HepG2 (cell line): ENCODE results near the gene CACNB4. TPM values are rescaled to one million over a fixed set of nuclear protein-coding genes. Genes with fewer than 3 reads are reported as not detected.

Source experiments
- ATAC-seq: fragments of 200-7000 bp; cut with Tn5 transposase; 3 replicates; pipeline ENCODE4 v1.9.1; 2020; ENCODE audit warnings: mild to moderate bottlenecking, moderate library complexity
- BruUV-seq: library from RNA; stranded (reverse); fragments of 400-500 nt; replicated peaks from 2 replicates; lab custom pipeline; 2021; lab: Mats Ljungman, UMichigan
- CTCF ChIA-PET: fragments of 300-600 bp; formaldehyde crosslinking; extraction: SDS; loops from one replicate; lab custom pipeline; 2021; ENCODE audit warnings: low total read pairs, inconsistent platforms, low intra/inter-chr PET ratio; lab: Yijun Ruan, JAX
- POLR2A ChIA-PET: fragments of 350-600 bp; sonication (Branson Sonifier 250); formaldehyde crosslinking; loops from one replicate; lab custom pipeline; 2020; ENCODE audit warnings: antibody characterized with exemption, inconsistent platforms; lab: Yijun Ruan, JAX
- DNase-seq: peaks from one replicate; pipeline ENCODE4 v3.0.0-alpha.2; 2015; ENCODE audit warnings: low spot score
- FAIRE-seq: peaks from 3 replicates; lab custom pipeline; 2011; peaks lifted over from hg19 to GRCh38; lab: Jason Lieb, UNC
- H2AFZ ChIP-seq: one replicate; pipeline ENCODE4 v1.6.1; 2011; ENCODE audit warnings: low read length, inconsistent platforms
- H3K27ac ChIP-seq: fragments of 300-600 bp; 3 replicates; pipeline ENCODE4 v1.8.0; 2011; ENCODE audit warnings: mixed run types, mild to moderate bottlenecking, mixed read lengths, low read length, inconsistent platforms; ENCODE audit not compliant: insufficient read depth; ENCODE audit errors: extremely low read length
- H3K27me3 ChIP-seq, 2 experiments: fragments of 200-600 bp in 1 of 2; 2 replicates in 1 of 2; 3 replicates in 1 of 2; pipeline versions ENCODE4 v1.6.0 to v1.8.0; 2011; ENCODE audit warnings: low read length in 2 of 2, mild to moderate bottlenecking in 2 of 2, moderate library complexity in 2 of 2, inconsistent platforms in 1 of 2; ENCODE audit not compliant: insufficient read depth in 2 of 2, control insufficient read depth in 1 of 2
- H3K36me3 ChIP-seq, 2 experiments: fragments of 200-600 bp in 1 of 2; replicated peaks in 1 of 2; 2 replicates in 1 of 2; 3 replicates in 1 of 2; pipeline versions ENCODE4 v1.5.1 to v1.8.0; 2011; ENCODE audit warnings: low read length in 2 of 2, inconsistent platforms in 1 of 2; ENCODE audit not compliant: insufficient read depth in 2 of 2, control insufficient read depth in 1 of 2
- H3K4me1 ChIP-seq: 2 replicates; pipeline ENCODE4 v1.5.1; 2012; ENCODE audit warnings: low read length, inconsistent platforms; ENCODE audit not compliant: insufficient read depth
- H3K4me2 ChIP-seq: 2 replicates; pipeline ENCODE4 v1.6.0; 2011; ENCODE audit warnings: low read depth, low read length, inconsistent platforms
- H3K4me3 ChIP-seq, 3 experiments: fragments of 200-600 bp in 1 of 3; sonication (generic), shearing (Covaris generic) in 1 of 3; replicated peaks in 1 of 3; 2 replicates each; pipeline ENCODE4 v1.5.1; 2011 to 2016; ENCODE audit warnings: low read length in 3 of 3, inconsistent platforms in 2 of 3, low read depth in 2 of 3, mild to moderate bottlenecking in 2 of 3, control low read depth in 1 of 3, mixed read lengths in 1 of 3; ENCODE audit not compliant: insufficient read depth in 1 of 3
- H3K79me2 ChIP-seq: one replicate; pipeline ENCODE4 v1.6.1; 2011; ENCODE audit warnings: low read length, inconsistent platforms; ENCODE audit not compliant: insufficient read depth
- H3K9ac ChIP-seq: 2 replicates; pipeline ENCODE4 v1.6.0; 2011; ENCODE audit warnings: mild to moderate bottlenecking, low read depth, low read length, inconsistent platforms; ENCODE audit not compliant: insufficient read depth
- H3K9me3 ChIP-seq: 2 replicates; pipeline ENCODE4 v1.5.1; 2012; ENCODE audit warnings: mild to moderate bottlenecking, low read length
- H4K20me1 ChIP-seq: 2 replicates; pipeline ENCODE4 v1.6.0; 2011; ENCODE audit warnings: inconsistent platforms, mild to moderate bottlenecking, low read length, moderate library complexity; ENCODE audit not compliant: insufficient read depth
- ATF7 ChIP-seq, 2 experiments: fragments of 450-650 bp in 1 of 2; sonication (generic) in 1 of 2; formaldehyde crosslinking in 1 of 2; IDR thresholded peaks; 2 replicates each; pipeline versions ENCODE4 v1.4.0 to v1.6.1; 2016 to 2020; ENCODE audit warnings: antibody characterized with exemption in 1 of 2, mild to moderate bottlenecking in 1 of 2, missing genetic modification reagents in 1 of 2
- KDM1A ChIP-seq: IDR thresholded peaks from 2 replicates; pipeline ENCODE4 v1.6.1; 2016; ENCODE audit warnings: missing compliant biosample characterization
- KLF16 ChIP-seq, 2 experiments: sonication (generic) in 1 of 2; formaldehyde crosslinking in 1 of 2; IDR thresholded peaks; 2 replicates each; pipeline versions ENCODE4 v1.6.1 to v1.8.0; 2016 to 2023; ENCODE audit warnings: missing genetic modification reagents in 2 of 2, missing compliant biosample characterization in 1 of 2
- KMT2A ChIP-seq: sonication (generic); formaldehyde crosslinking; IDR thresholded peaks from 2 replicates; pipeline ENCODE4 v1.4.0; 2020; ENCODE audit warnings: missing genetic modification reagents
- MAFF ChIP-seq: IDR thresholded peaks from 2 replicates; pipeline ENCODE4 v1.6.1; 2011; ENCODE audit warnings: low read depth, low read length, improper control_type of control experiment
- MTF2 ChIP-seq: sonication (generic); formaldehyde crosslinking; IDR thresholded peaks from 2 replicates; pipeline ENCODE4 v1.5.0; 2020; ENCODE audit warnings: missing genetic modification reagents, borderline replicate concordance
- NR1H2 ChIP-seq: sonication (generic); formaldehyde crosslinking; IDR thresholded peaks from 2 replicates; pipeline ENCODE4 v1.8.1; 2022; ENCODE audit warnings: low read depth, missing genetic modification reagents, borderline replicate concordance
- PHF20 ChIP-seq: sonication (generic); formaldehyde crosslinking; IDR thresholded peaks from 2 replicates; pipeline ENCODE4 v1.5.0; 2020; ENCODE audit warnings: mild to moderate bottlenecking, missing genetic modification reagents
- ZNF274 ChIP-seq: sonication (generic); formaldehyde crosslinking; IDR thresholded peaks from 2 replicates; pipeline ENCODE4 v1.5.1; 2020; ENCODE audit warnings: mild to moderate bottlenecking, missing genetic modification reagents
- ZNF841 ChIP-seq: sonication (generic); formaldehyde crosslinking; IDR thresholded peaks from 2 replicates; pipeline ENCODE4 v1.8.1; 2023; ENCODE audit warnings: missing genetic modification reagents, borderline replicate concordance
- ZSCAN25 ChIP-seq: sonication (generic); formaldehyde crosslinking; IDR thresholded peaks from 2 replicates; pipeline ENCODE4 v1.8.0; 2022; ENCODE audit warnings: mild to moderate bottlenecking, missing genetic modification reagents
- WGBS: methylation state at CpG from one replicate; pipeline ENCODE4 v1.1.6; 2017; ENCODE audit warnings: low lambda C conversion rate; 5-methylcytosine and 5-hydroxymethylcytosine counted together
- in situ Hi-C: cut with HindIII; loops from 2 replicates; pipeline ENCODE4 v1.10.0; 2017; ENCODE audit warnings: low pct_unique_long_range_greater_than_20kb; ENCODE audit not compliant: extremely low pct_ligation_motif_present
- intact Hi-C: fragments of 100-400 bp; cut with micrococcal nuclease; formaldehyde crosslinking; loops from one replicate; pipeline ENCODE4 v1.10.0; 2022; ENCODE audit not compliant: unreplicated experiment
- polyA plus RNA-seq, 8 experiments: library from polyadenylated mRNA; depleted of rRNA in 3 of 8; stranded (reverse) in 7 of 8; unstranded in 1 of 8; fragments of >200 nt; fragmentation: Illumina TruSeq in 4 of 8; extraction: Trizol in 4 of 8; gene quantifications; 2 replicates each; pipeline versions ENCODE4 v1.2.1 to v1.2.3, GENCODE V29; 2011 to 2016; ENCODE audit warnings: low read depth in 4 of 8, missing spikeins in 1 of 8, mixed read lengths in 1 of 8; ENCODE audit not compliant: insufficient read depth in 1 of 8
- total RNA-seq, 5 experiments: library from RNA; depleted of rRNA; stranded (reverse); fragments of >200 nt; fragmentation: Illumina TruSeq; extraction: Trizol; gene quantifications; 2 replicates each; pipeline ENCODE4 v1.2.3, GENCODE V29; 2016; ENCODE audit warnings: low read depth in 1 of 5
- TF ChIP-seq, protein P1 (sequence below): sonication (generic); formaldehyde crosslinking; IDR thresholded peaks from 2 replicates; pipeline ENCODE4 v1.9.0; 2021; ENCODE audit warnings: mild to moderate bottlenecking, missing genetic modification reagents
- TF ChIP-seq, protein P2 (sequence below): sonication (generic); formaldehyde crosslinking; IDR thresholded peaks from 2 replicates; pipeline ENCODE4 v1.5.1; 2020; ENCODE audit warnings: mild to moderate bottlenecking, missing genetic modification reagents, borderline replicate concordance

Gene CACNB4
- total and polyA plus RNA-seq, 2 of the 13 experiments (the other 11 are each of a cell fraction or from before 2014, with no cell fraction given) = 5.1 to 14.3 TPM

DNA sequence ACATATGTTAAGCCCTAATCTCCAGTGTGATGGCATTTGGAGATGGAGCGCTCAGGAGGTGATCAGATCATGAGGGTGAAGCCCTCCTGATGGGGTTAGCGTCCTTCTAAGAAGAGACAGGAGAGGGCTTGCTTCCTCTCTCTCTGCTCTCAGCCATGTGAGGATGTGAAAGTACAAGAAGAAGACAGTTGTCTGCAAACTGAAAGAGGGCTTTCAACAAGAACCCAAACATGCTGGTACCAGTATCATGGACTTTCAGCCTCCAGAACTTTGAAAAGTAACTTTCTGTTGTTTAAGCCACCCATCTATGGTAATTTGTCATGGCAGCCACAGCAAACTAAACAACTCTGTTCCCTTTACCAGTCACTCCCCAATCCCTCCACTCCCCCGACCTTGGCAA is 47.4 kb downstream of the CACNB4 start:
- POLR2A ChIA-PET = no interaction called here
- Histone ChIP-seq H2AFZ (no peak overlapping the region), H3K9me3 (no peaks in the 10 kb centered on the region), H3K4me1 (no peaks in the 10 kb centered on the region), H3K4me2 (no peak overlapping the region), H3K4me3 (no peak overlapping the region), H3K27ac (no peak overlapping the region), H4K20me1 (no peaks in the 10 kb centered on the region), H3K27me3 (peaks cover 0 to 21% of the 10 kb centered on the region in 2 experiments; a peak in 2 of 5 replicates), H3K9ac (no peak overlapping the region), H3K79me2 (no peaks in the 10 kb centered on the region), H3K36me3 (no peaks in the 10 kb centered on the region)
- BruUV-seq = no TSS peak
- in situ Hi-C loops = no loop called here
- no peak for FAIRE-seq
- no peak for ATAC-seq
- CTCF ChIA-PET = no interaction called here
- 29% methylated on average over 3 of the region's 3 CpGs for WGBS
- no peak for DNase-seq
- TF ChIP-seq KDM1A (no peak), PHF20 (no peak), KMT2A (CRISPR knock-in tag) (no peak), MTF2 (no peak), ATF7 (IDR thresholded peaks at IDR 0.05) (no peak), ATF7 (CRISPR knock-in tag; IDR thresholded peaks at IDR 0.05) (no peak), MAFF (no peak), KLF16 (CRISPR knock-in tag; IDR thresholded peaks at IDR 0.05) (no peak), ZSCAN25 (CRISPR knock-in tag) (no peak)
- intact Hi-C loops = no loop called here

DNA sequence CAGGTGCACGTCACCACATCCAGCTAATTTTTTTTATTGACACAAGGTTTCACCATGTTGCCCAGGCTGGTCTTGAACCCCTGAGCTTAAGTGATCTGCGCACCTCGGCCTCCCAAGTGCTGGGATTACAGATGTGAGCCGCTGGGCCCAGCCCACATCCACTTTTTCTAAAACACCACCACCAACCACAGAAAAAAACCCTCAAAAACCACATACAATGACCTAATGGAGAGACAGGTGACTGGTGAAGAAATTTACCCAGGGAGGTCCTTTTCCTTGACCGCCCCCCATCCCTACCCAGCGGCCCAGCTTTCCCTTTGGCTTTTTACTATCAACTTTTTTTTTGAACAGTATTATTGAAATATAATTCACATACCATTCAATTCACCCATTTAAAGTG is 47.9 kb downstream of the CACNB4 start:
- Histone ChIP-seq H3K4me2 (no peak overlapping the region), H3K79me2 (no peaks in the 10 kb centered on the region), H2AFZ (no peak overlapping the region), H3K36me3 (no peaks in the 10 kb centered on the region), H3K4me1 (no peaks in the 10 kb centered on the region), H3K4me3 (no peak overlapping the region), H3K27ac (no peak overlapping the region), H3K9ac (no peak overlapping the region), H3K27me3 (peaks cover 0 to 21% of the 10 kb centered on the region in 2 experiments; a peak in 2 of 5 replicates), H3K9me3 (no peaks in the 10 kb centered on the region), H4K20me1 (no peaks in the 10 kb centered on the region)
- 39% methylated on average over 6 of the region's 6 CpGs for WGBS
- CTCF ChIA-PET = no interaction called here
- intact Hi-C loops = no loop called here
- FAIRE-seq = no peak
- DNase-seq = no peak
- in situ Hi-C loops = no loop called here
- POLR2A ChIA-PET = no interaction called here
- no peak for ATAC-seq
- no TSS peak for BruUV-seq
- TF ChIP-seq, protein P1, sequence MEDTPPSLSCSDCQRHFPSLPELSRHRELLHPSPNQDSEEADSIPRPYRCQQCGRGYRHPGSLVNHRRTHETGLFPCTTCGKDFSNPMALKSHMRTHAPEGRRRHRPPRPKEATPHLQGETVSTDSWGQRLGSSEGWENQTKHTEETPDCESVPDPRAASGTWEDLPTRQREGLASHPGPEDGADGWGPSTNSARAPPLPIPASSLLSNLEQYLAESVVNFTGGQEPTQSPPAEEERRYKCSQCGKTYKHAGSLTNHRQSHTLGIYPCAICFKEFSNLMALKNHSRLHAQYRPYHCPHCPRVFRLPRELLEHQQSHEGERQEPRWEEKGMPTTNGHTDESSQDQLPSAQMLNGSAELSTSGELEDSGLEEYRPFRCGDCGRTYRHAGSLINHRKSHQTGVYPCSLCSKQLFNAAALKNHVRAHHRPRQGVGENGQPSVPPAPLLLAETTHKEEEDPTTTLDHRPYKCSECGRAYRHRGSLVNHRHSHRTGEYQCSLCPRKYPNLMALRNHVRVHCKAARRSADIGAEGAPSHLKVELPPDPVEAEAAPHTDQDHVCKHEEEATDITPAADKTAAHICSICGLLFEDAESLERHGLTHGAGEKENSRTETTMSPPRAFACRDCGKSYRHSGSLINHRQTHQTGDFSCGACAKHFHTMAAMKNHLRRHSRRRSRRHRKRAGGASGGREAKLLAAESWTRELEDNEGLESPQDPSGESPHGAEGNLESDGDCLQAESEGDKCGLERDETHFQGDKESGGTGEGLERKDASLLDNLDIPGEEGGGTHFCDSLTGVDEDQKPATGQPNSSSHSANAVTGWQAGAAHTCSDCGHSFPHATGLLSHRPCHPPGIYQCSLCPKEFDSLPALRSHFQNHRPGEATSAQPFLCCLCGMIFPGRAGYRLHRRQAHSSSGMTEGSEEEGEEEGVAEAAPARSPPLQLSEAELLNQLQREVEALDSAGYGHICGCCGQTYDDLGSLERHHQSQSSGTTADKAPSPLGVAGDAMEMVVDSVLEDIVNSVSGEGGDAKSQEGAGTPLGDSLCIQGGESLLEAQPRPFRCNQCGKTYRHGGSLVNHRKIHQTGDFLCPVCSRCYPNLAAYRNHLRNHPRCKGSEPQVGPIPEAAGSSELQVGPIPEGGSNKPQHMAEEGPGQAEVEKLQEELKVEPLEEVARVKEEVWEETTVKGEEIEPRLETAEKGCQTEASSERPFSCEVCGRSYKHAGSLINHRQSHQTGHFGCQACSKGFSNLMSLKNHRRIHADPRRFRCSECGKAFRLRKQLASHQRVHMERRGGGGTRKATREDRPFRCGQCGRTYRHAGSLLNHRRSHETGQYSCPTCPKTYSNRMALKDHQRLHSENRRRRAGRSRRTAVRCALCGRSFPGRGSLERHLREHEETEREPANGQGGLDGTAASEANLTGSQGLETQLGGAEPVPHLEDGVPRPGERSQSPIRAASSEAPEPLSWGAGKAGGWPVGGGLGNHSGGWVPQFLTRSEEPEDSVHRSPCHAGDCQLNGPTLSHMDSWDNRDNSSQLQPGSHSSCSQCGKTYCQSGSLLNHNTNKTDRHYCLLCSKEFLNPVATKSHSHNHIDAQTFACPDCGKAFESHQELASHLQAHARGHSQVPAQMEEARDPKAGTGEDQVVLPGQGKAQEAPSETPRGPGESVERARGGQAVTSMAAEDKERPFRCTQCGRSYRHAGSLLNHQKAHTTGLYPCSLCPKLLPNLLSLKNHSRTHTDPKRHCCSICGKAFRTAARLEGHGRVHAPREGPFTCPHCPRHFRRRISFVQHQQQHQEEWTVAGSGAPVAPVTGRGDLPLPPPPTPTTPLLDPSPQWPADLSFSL (CRISPR knock-in tag) = no peak
- TF ChIP-seq, protein P2, sequence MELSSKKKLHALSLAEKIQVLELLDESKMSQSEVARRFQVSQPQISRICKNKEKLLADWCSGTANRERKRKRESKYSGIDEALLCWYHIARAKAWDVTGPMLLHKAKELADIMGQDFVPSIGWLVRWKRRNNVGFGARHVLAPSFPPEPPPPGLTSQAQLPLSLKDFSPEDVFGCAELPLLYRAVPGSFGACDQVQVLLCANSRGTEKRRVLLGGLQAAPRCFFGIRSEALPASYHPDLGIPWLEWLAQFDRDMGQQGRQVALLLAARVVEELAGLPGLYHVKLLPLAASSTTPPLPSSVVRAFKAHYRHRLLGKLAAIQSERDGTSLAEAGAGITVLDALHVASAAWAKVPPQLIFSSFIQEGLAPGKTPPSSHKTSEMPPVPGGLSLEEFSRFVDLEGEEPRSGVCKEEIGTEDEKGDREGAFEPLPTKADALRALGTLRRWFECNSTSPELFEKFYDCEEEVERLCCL (CRISPR knock-in tag) = no peak
- TF ChIP-seq NR1H2 (CRISPR knock-in tag) (no peak), ZNF274 (CRISPR knock-in tag) (no peak), ZNF841 (CRISPR knock-in tag) (no peak)
